Mesenchymal stem cell (in vitro differentiated cells and primary cell): Measurements from ENCODE around the gene ITSN2.

ENCODE experiments used
- DNase-seq: peaks from one replicate; pipeline ENCODE4 v3.0.0-alpha.2; 2013
- H2AFZ ChIP-seq: one replicate; pipeline ENCODE4 v1.6.1; 2013; ENCODE audit warnings: low read depth, mild to moderate bottlenecking, control low read depth, inconsistent platforms, low read length, moderate library complexity
- H2AK5ac ChIP-seq: 2 replicates; pipeline ENCODE4 v1.6.1; 2013; ENCODE audit warnings: low read length, moderate library complexity, mild to moderate bottlenecking, inconsistent platforms; ENCODE audit not compliant: severe bottlenecking
- H2BK120ac ChIP-seq: one replicate; pipeline ENCODE4 v1.6.1; 2013; ENCODE audit warnings: low read depth, mild to moderate bottlenecking, inconsistent platforms, low read length, moderate library complexity
- H2BK12ac ChIP-seq, 2 experiments: one replicate each; pipeline ENCODE4 v1.6.1; 2013; ENCODE audit warnings: inconsistent platforms in 2 of 2, low read length in 2 of 2, mild to moderate bottlenecking in 2 of 2, moderate library complexity in 2 of 2, control low read depth in 1 of 2
- H2BK15ac ChIP-seq: one replicate; pipeline ENCODE4 v1.6.1; 2013; ENCODE audit warnings: mild to moderate bottlenecking, low read depth, inconsistent platforms; ENCODE audit not compliant: poor library complexity, severe bottlenecking
- H2BK5ac ChIP-seq: 2 replicates; pipeline ENCODE4 v1.6.1; 2013; ENCODE audit warnings: low read depth, mild to moderate bottlenecking, low read length, control low read depth, inconsistent platforms; ENCODE audit not compliant: poor library complexity, severe bottlenecking
- H3K14ac ChIP-seq, 2 experiments: one replicate each; pipeline ENCODE4 v1.6.1; 2013; ENCODE audit warnings: inconsistent platforms in 2 of 2, low read length in 2 of 2, control low read depth in 1 of 2, mild to moderate bottlenecking in 1 of 2, moderate library complexity in 1 of 2
- H3K18ac ChIP-seq, 2 experiments: one replicate each; pipeline ENCODE4 v1.6.1; 2013; ENCODE audit warnings: inconsistent platforms in 2 of 2, low read length in 2 of 2, control low read depth in 1 of 2, low read depth in 1 of 2, mild to moderate bottlenecking in 1 of 2
- H3K23ac ChIP-seq, 2 experiments: one replicate each; pipeline ENCODE4 v1.6.1; 2013; ENCODE audit warnings: inconsistent platforms in 2 of 2, low read length in 2 of 2, mild to moderate bottlenecking in 2 of 2, moderate library complexity in 2 of 2, control low read depth in 1 of 2
- H3K27ac ChIP-seq: 2 replicates; pipeline ENCODE4 v1.5.1; 2013; ENCODE audit warnings: mild to moderate bottlenecking, moderate library complexity, low read length, control low read depth, inconsistent platforms; ENCODE audit not compliant: poor library complexity, severe bottlenecking
- H3K27me3 ChIP-seq, 2 experiments: 2 replicates each; pipeline versions ENCODE4 v1.6.1 to v1.7.0; 2013; ENCODE audit warnings: low read length in 2 of 2, mild to moderate bottlenecking in 2 of 2, moderate library complexity in 2 of 2, control low read depth in 1 of 2, inconsistent platforms in 1 of 2; ENCODE audit not compliant: control insufficient read depth in 1 of 2, insufficient read depth in 1 of 2
- H3K36me3 ChIP-seq, 2 experiments: 2 replicates each; pipeline versions ENCODE4 v1.6.1 to v1.7.0; 2013; ENCODE audit warnings: low read length in 2 of 2, control low read depth in 1 of 2, inconsistent platforms in 1 of 2, low read depth in 1 of 2, mild to moderate bottlenecking in 1 of 2; ENCODE audit not compliant: insufficient read depth in 2 of 2, control insufficient read depth in 1 of 2
- H3K4ac ChIP-seq, 2 experiments: one replicate each; pipeline ENCODE4 v1.6.1; 2013; ENCODE audit warnings: inconsistent platforms in 2 of 2, low read length in 2 of 2, mild to moderate bottlenecking in 2 of 2, moderate library complexity in 2 of 2, control low read depth in 1 of 2, low read depth in 1 of 2
- H3K4me1 ChIP-seq: 2 replicates; pipeline ENCODE4 v1.6.1; 2013; ENCODE audit warnings: low read depth, low read length, control low read depth; ENCODE audit not compliant: control insufficient read depth, insufficient read depth
- H3K4me2 ChIP-seq: 2 replicates; pipeline ENCODE4 v1.6.1; 2013; ENCODE audit warnings: low read length, mild to moderate bottlenecking, inconsistent platforms; ENCODE audit not compliant: poor library complexity, severe bottlenecking
- H3K4me3 ChIP-seq, 2 experiments: 2 replicates each; pipeline versions ENCODE4 v1.5.1 to v1.7.0; 2013; ENCODE audit warnings: low read length in 2 of 2, mild to moderate bottlenecking in 2 of 2, control low read depth in 1 of 2, low read depth in 1 of 2; ENCODE audit not compliant: insufficient read depth in 1 of 2
- H3K79me1 ChIP-seq: replicated peaks from 2 replicates; pipeline ENCODE4 v1.6.1; 2013; ENCODE audit warnings: mild to moderate bottlenecking, control low read depth, low read length, inconsistent platforms; ENCODE audit not compliant: poor library complexity, severe bottlenecking
- H3K9ac ChIP-seq: 2 replicates; pipeline ENCODE4 v1.7.0; 2013; ENCODE audit warnings: mild to moderate bottlenecking, low read length, moderate library complexity
- H3K9me3 ChIP-seq: 2 replicates; pipeline ENCODE4 v1.7.0; 2013; ENCODE audit warnings: mild to moderate bottlenecking, low read length; ENCODE audit not compliant: control insufficient read depth
- H4K8ac ChIP-seq: one replicate; pipeline ENCODE4 v1.6.1; 2013; ENCODE audit warnings: inconsistent platforms, mild to moderate bottlenecking, low read length, moderate library complexity
- H4K91ac ChIP-seq: one replicate; pipeline ENCODE4 v1.6.1; 2013; ENCODE audit warnings: mild to moderate bottlenecking, low read length, inconsistent platforms
- WGBS: methylation state at CpG from one replicate; pipeline ENCODE4 v1.1.7; 2013; ENCODE audit warnings: mixed read lengths; 5-methylcytosine and 5-hydroxymethylcytosine counted together

The ITSN2 gene

DNA sequence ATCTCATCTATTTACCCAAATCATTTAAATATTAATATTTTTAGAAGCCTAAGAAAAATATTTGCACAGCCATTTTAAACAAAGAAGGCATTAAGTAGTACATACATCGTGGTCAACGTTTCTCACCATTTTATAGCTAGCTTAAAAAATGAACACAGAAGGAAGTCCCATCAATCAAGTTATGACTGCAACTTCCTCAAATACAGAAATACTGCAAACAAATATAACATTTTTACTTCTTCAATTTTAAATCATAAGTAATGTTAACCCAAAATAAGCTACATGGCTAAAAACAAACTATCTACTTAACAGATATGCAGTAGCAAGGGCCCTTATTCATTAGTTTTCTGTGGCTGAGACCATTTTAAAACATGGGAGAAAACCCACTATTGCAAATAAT is 30.6 kb downstream of the ITSN2 start:
- peaks cover 4% of the 10 kb centered on the region for H3K4me1 ChIP-seq
- H3K27me3 ChIP-seq = no peaks in the 10 kb centered on the region
- no peak for DNase-seq
- no peak overlapping the region for H4K8ac ChIP-seq
- H2BK120ac ChIP-seq = no peak overlapping the region
- no peak overlapping the region for H3K23ac ChIP-seq
- no peak overlapping the region for H3K4me2 ChIP-seq
- H3K18ac ChIP-seq = no peak overlapping the region
- no peak overlapping the region for H3K4ac ChIP-seq
- no peak overlapping the region for H2AFZ ChIP-seq
- no peak overlapping the region for H2BK5ac ChIP-seq
- no peak overlapping the region for H2BK12ac ChIP-seq
- H3K4me3 ChIP-seq = no peak overlapping the region
- 93% methylated on average over 2 of the region's 2 CpGs for WGBS
- no peak overlapping the region for H3K9ac ChIP-seq
- no peak overlapping the region for H4K91ac ChIP-seq
- no peak overlapping the region for H2BK15ac ChIP-seq
- no peaks in the 10 kb centered on the region for H3K9me3 ChIP-seq
- H3K27ac ChIP-seq = no peak overlapping the region
- peaks cover 2 to 3% of the 10 kb centered on the region in 2 experiments for H3K36me3 ChIP-seq
- H3K14ac ChIP-seq = no peak overlapping the region
- H3K79me1 ChIP-seq = peaks cover 19% of the 10 kb centered on the region
- no peak overlapping the region for H2AK5ac ChIP-seq

- H4K8ac ChIP-seq = no peak overlapping the region
- H3K23ac ChIP-seq = no peak overlapping the region
- H3K18ac ChIP-seq = peak overlapping the region in 1 of 2 experiments; percentile 52
- WGBS = 100% methylated on average over 1 of the region's 3 CpGs
- no peaks in the 10 kb centered on the region for H3K9me3 ChIP-seq
- H3K27me3 ChIP-seq = no peaks in the 10 kb centered on the region
- no peak overlapping the region for H2AK5ac ChIP-seq
- H3K14ac ChIP-seq = no peak overlapping the region
- DNase-seq = no peak
- H3K27ac ChIP-seq = no peak overlapping the region
- H2BK5ac ChIP-seq = no peak overlapping the region
- no peak overlapping the region for H3K4me3 ChIP-seq
- H2BK12ac ChIP-seq = no peak overlapping the region
- H2AFZ ChIP-seq = no peak overlapping the region
- H3K4ac ChIP-seq = no peak overlapping the region
- peaks cover 2 to 3% of the 10 kb centered on the region in 2 experiments for H3K36me3 ChIP-seq
- no peak overlapping the region for H4K91ac ChIP-seq
- no peak overlapping the region for H2BK120ac ChIP-seq
- no peak overlapping the region for H2BK15ac ChIP-seq
- H3K9ac ChIP-seq = no peak overlapping the region
- H3K4me2 ChIP-seq = no peak overlapping the region
- H3K79me1 ChIP-seq = peaks cover 25% of the 10 kb centered on the region
- peaks cover 2% of the 10 kb centered on the region for H3K4me1 ChIP-seq
Measured at GRCh38 chr2:24328010-24328409, 32.3 kb downstream of the ITSN2 start.

DNA sequence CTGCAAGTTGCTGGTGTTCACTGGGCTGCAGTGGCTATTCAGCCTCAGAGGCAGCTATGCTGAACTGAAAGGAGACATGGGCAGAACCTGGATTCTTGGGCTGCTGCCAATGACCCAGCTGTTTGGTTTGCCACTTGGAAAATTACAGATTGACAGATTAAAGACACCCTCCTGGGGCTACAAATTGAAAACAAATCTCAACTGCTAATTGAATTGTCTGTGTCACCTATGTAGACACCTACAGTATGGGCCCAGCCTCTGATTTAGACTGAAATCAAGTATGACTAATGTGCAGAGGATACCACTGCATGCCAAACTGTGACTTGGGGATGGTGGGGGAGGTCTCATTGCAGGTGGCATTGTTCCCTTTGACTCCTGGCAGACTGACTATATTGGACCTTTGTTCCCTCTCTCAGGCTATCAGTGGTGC is 42.8 kb downstream of the ITSN2 start:
- H2BK15ac ChIP-seq = no peak overlapping the region
- H3K4ac ChIP-seq = no peak overlapping the region
- no peaks in the 10 kb centered on the region for H3K27me3 ChIP-seq
- H2BK12ac ChIP-seq = no peak overlapping the region
- H2AFZ ChIP-seq = no peak overlapping the region
- peaks cover 0 to 2% of the 10 kb centered on the region in 2 experiments for H3K36me3 ChIP-seq
- H3K79me1 ChIP-seq = peaks cover 27% of the 10 kb centered on the region
- no peak overlapping the region for H3K4me3 ChIP-seq
- no peak overlapping the region for H3K14ac ChIP-seq
- DNase-seq = peak; percentile 12
- H2BK120ac ChIP-seq = no peak overlapping the region
- no peak overlapping the region for H3K27ac ChIP-seq
- H2AK5ac ChIP-seq = no peak overlapping the region
- no peak overlapping the region for H4K91ac ChIP-seq
- H3K9ac ChIP-seq = no peak overlapping the region
- no peak overlapping the region for H3K4me2 ChIP-seq
- no peak overlapping the region for H2BK5ac ChIP-seq
- H3K23ac ChIP-seq = no peak overlapping the region
- H4K8ac ChIP-seq = no peak overlapping the region
- no peak overlapping the region for H3K18ac ChIP-seq
- peaks cover 5% of the 10 kb centered on the region for H3K9me3 ChIP-seq
- H3K4me1 ChIP-seq = peaks cover 11% of the 10 kb centered on the region

DNA sequence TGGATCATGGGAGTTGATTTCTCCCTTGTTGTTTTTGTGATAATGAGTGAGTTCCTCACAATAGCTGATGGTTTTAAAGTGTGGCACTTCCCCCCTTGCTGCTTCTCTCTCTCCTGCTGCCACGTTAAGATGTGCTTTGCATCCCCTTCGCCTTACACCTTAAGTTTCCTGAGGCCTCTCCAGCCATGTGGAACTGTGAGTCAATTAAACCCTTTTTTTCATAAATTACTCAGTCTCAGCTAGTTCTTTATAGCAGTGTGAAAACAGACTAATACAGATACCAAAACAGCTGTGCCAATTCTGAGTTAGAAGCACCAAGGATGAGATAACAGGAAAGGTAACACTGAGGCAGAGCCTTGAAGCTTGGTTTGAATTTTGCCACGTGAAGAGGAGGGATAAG is 44.7 kb downstream of the ITSN2 start:
- Histone ChIP-seq H2AFZ (no peak overlapping the region), H2BK5ac (no peak overlapping the region), H2AK5ac (no peak overlapping the region), H2BK15ac (no peak overlapping the region), H3K4me3 (no peak overlapping the region), H3K23ac (no peak overlapping the region), H3K4ac (no peak overlapping the region), H2BK120ac (no peak overlapping the region), H3K14ac (no peak overlapping the region), H4K8ac (no peak overlapping the region), H3K4me2 (no peak overlapping the region), H3K9me3 (peaks cover 5% of the 10 kb centered on the region), H4K91ac (no peak overlapping the region), H3K9ac (no peak overlapping the region), H2BK12ac (no peak overlapping the region), H3K27me3 (no peaks in the 10 kb centered on the region), H3K79me1 (peaks cover 25% of the 10 kb centered on the region), H3K18ac (no peak overlapping the region), H3K27ac (peak overlapping the region; percentile 33), H3K4me1 (peaks cover 11% of the 10 kb centered on the region), H3K36me3 (peaks cover 2 to 15% of the 10 kb centered on the region in 2 experiments)
- no peak for DNase-seq
- WGBS = 79% methylated on average over 3 of the region's 3 CpGs
